TTC549 (cell line): ENCODE measurements around the gene WDR33.
"Not testable (repeated sequence)": the region's sequence is repeated elsewhere in the genome, so short reads cannot be mapped to it uniquely, and the experiment has no call there.

Source experiments
- FAIRE-seq: peaks from 2 replicates; lab custom pipeline; 2012; peaks lifted over from hg19 to GRCh38; lab: Jason Lieb, UNC

WDR33 gene

DNA sequence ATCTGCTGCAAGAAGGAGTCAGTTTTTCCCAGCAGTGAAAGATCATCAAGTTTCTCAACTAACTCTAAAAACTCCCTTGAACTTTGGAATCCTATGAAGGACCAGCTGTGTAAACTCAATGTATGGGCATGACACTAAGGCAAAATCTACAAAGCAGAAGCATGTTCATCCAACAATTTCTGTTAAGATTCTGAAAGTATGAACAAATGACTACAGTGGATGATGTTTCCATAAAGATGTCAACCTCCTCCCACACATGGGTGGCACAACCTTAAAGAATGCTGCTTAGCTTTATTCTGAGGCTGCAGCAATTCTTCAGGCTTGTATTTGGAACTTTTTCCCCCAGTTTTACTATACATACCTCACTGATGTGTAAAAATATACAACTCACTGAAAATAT, 47.2 kb downstream of the WDR33 start:
- FAIRE-seq, result no peak

DNA sequence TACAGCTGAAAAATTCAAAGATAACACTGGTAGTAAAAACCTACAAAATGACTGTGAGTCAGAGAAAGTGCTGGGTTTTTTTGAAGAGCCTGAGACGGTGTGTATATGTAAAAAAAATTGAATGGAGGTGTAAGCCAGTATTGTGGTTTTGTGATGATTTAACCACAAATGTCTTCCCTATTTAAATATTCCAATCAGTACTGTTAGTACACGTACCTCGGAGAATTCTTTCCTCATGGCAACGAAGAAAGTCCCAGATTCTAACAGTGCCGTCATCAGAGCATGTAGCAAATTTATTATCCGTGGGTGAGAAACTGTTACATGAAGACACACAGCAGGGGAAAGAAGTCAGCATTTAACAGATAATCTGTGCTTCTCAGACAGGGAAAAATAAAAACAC, 48.1 kb downstream of the WDR33 start:
- no peak for FAIRE-seq

- no peak for FAIRE-seq
Measured at GRCh38 chr2:127762441-127762840, 48.5 kb downstream of the WDR33 start.

DNA sequence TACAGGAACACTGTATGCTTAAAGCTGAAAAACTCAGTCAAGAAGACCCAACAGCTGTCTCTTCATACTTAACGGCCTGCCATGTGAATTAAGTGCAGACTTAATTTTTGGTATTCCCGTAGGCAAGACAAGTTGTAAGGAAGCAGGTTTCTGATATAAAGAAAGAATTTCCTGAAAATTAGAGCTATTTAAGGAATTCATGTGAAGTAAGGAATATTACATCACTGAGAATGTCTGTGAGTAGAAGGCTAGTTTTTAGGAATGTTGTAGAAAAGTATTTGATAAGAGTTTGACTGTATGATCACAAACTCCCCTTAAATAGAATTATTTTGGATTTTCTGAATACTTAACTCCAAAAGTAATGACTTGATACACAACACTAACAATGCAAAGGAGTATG, 51.0 kb downstream of the WDR33 start:
- FAIRE-seq, result no peak

- no peak for FAIRE-seq
Measured at GRCh38 chr2:127754186-127754585, 56.8 kb downstream of the WDR33 start.

- FAIRE-seq, result no peak
Measured at GRCh38 chr2:127753374-127753773, 57.6 kb downstream of the WDR33 start.

DNA sequence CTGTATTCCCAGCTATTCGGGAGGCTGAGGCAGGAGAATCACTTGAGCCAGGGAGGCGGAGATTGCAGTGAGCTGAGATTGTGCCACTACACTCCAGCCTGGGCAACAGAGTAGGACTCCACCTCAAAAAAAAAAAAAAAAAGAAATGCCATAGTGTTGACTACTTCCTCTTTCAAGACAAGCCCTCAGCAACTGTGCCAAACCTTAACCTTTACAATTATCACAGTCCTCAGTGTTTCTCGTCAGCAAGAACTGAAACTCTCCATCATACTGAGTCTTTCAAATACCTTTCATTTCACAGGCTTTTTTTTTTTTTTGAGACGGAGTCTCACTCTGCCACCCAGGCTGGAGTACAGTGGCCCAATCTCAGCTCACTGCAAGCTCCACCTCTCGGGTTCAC, 61.4 kb downstream of the WDR33 start:
- not testable (repeated sequence) for FAIRE-seq

GRCh38 chr2:127747621-127748020, 63.4 kb downstream of the WDR33 start:
- FAIRE-seq, result no peak

DNA sequence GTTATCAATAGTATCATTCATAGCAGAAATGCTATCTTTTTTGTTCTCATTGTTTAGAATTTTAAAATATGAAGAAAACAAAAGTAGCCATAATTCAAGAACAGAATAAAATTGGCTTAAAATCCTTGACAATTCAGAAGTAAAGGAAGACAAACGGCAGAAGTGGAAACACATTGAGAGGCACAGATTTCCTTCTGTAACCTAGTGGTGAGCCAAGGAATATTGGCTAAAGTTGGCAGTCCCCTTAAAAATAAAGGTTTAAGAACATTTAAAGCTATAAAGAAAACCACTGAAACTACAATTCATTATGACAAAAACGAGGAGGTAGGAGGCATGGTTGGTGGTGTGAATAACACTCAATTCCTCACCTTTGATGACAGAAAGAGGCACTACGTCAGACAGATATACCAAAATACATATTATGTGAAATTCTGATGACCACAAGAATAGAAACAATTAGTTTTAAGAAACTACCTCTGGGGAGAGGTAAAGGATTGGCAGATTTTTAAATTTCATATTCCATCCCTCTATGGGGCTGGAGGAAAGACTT, 67.4 kb downstream of the WDR33 start:
- FAIRE-seq, result peak; percentile 25

GRCh38 chr2:127740665-127741288, 70.2 kb downstream of the WDR33 start:
- no peak for FAIRE-seq

GRCh38 chr2:127739800-127740199, 71.2 kb downstream of the WDR33 start:
- FAIRE-seq, result no peak

GRCh38 chr2:127737892-127738291, 73.1 kb downstream of the WDR33 start:
- no peak for FAIRE-seq

DNA sequence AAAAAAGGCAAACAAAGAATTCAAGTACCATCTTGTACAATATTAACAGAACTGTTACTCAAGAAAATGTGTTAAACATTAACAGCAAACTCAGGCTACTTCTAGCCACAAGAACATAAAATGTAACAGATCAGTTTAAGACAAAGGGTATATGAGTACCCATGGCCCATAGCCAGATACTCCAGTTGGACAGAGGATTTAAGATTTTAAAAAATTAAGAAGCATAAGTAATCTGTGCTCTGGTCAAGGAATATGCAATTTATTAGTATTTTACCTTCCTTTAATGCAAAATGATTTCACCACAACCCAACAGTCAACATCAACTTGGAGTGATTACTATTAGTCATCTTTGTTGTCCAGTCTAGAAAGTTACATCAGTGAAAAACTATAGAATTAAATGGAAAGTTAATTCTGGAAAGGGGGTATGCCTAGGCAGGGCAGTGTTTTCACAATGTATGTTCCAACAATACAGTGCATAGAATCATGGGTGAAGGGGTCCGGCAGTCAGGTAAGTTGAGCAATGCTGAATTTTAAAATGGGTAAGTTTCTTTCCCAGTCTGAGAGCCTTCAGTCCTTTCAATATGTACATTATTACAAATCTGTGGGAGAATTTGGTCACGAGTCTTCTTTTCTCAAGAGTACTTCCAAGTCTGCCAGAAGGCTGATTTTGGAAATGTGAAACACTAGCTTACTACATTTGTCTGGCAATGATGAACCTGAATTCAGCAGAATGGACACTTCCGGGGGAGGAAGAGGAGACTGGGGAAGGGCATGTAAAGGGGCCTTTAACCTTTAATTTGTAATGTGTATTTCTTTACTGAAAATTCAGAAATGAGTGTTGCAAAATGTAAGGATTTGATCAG, 75.2 kb downstream of the WDR33 start:
- no peak for FAIRE-seq

- FAIRE-seq, result no peak
Measured at GRCh38 chr2:127735044-127735443, 75.9 kb downstream of the WDR33 start.

GRCh38 chr2:127733816-127734537, 77.0 kb downstream of the WDR33 start:
- FAIRE-seq, result no peak

GRCh38 chr2:127733113-127733815, 77.7 kb downstream of the WDR33 start:
- no peak for FAIRE-seq

DNA sequence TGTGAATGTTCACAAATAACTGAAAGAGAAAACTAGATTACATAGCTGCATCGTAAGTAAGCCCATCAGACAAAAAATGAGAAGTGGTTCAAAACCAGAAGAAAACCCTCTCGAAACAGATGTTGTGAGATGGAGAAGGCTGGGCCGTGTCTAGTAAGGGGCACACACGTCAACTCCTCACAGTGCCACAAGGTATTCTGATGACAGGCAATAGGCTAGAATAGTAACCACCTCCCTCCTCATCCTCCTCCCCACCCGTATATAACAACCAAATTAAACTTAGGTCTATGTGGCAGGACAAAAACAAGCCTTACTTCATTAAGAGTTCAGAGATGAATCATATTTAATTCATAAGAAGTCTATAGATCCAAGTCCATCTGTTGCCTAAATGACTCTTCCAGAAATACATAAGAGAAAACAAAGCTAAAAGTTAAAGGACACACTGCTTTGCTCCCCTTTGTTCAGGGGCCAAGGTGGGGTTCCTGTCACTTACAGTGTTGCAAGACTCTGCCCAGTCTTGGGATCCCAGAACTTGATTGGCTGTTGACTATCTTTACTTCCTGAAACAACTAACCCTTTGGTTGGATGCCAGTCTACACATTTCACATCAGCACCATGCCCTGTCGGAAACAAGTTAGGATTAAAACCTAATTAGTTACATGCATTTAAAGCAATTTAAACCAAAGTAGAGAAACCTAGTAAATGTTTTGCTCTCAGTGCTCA, 84.7 kb downstream of the WDR33 start:
- FAIRE-seq, result no peak

DNA sequence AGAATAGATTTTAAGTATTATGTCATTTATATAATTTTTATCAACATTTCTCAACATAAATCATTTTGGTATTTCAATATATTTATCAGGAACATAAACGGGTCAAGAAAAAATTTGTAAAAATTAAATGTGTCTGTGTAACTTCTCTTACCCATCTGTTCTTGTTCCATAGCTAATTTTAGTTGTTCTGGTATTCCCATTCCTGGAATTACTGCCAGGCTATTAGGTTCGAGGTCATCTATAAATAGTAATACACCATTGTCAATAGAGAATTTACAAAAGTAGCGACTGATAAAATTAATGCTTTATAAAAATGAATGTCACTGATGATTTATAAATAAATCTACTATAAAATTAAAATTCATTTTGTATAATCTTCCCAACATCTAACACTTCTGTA, 88.2 kb downstream of the WDR33 start:
- no peak for FAIRE-seq

- no peak for FAIRE-seq
Measured at GRCh38 chr2:127721978-127722355, 89.0 kb downstream of the WDR33 start.

GRCh38 chr2:127721311-127721977, 89.5 kb downstream of the WDR33 start:
- no peak for FAIRE-seq
